IPS DF 6.9 (cell line): Measurements from ENCODE around the gene TIPARP.

Experiments
- DNase-seq: peaks from one replicate; pipeline ENCODE4 v3.0.0-alpha.2; 2013; ENCODE audit warnings: low read depth, low spot score
- H3K27ac ChIP-seq: one replicate; pipeline ENCODE4 v1.5.1; 2013; ENCODE audit warnings: low read length, control low read depth
- H3K27me3 ChIP-seq: 2 replicates; pipeline ENCODE4 v1.6.1; 2013; ENCODE audit warnings: mild to moderate bottlenecking, low read length; ENCODE audit not compliant: control insufficient read depth, insufficient read depth
- H3K36me3 ChIP-seq: 2 replicates; pipeline ENCODE4 v1.6.1; 2013; ENCODE audit warnings: low read length; ENCODE audit not compliant: control insufficient read depth, insufficient read depth
- H3K4me1 ChIP-seq: 2 replicates; pipeline ENCODE4 v1.6.1; 2013; ENCODE audit warnings: low read length; ENCODE audit not compliant: control insufficient read depth, insufficient read depth
- H3K4me3 ChIP-seq: 2 replicates; pipeline ENCODE4 v1.5.1; 2013; ENCODE audit warnings: mild to moderate bottlenecking, low read length
- H3K9me3 ChIP-seq: 2 replicates; pipeline ENCODE4 v1.6.1; 2013; ENCODE audit warnings: low read length, inconsistent platforms; ENCODE audit not compliant: control insufficient read depth, insufficient read depth
- WGBS: extraction: QIAGEN DNeasy Blood & Tissue Kit; methylation state at CpG from one replicate; pipeline ENCODE4 v1.1.7; 2013; ENCODE audit warnings: mixed read lengths, missing lambda C conversion rate; ENCODE audit not compliant: insufficient read length, insufficient coverage; 5-methylcytosine and 5-hydroxymethylcytosine counted together

Gene TIPARP

GRCh38 chr3:156689608-156690007 is 15.2 kb downstream of the TIPARP start:
- DNase-seq = no peak
- Histone ChIP-seq H3K27ac (no peak overlapping the region), H3K4me3 (no peak overlapping the region), H3K4me1 (no peaks in the 10 kb centered on the region; the same call in 1 of the 2 replicates), H3K36me3 (no peaks in the 10 kb centered on the region), H3K9me3 (no peaks in the 10 kb centered on the region), H3K27me3 (no peaks in the 10 kb centered on the region)
- no CpG with 5 or more reads among the region's 1 CpG for whole genome bisulfite sequencing

DNA sequence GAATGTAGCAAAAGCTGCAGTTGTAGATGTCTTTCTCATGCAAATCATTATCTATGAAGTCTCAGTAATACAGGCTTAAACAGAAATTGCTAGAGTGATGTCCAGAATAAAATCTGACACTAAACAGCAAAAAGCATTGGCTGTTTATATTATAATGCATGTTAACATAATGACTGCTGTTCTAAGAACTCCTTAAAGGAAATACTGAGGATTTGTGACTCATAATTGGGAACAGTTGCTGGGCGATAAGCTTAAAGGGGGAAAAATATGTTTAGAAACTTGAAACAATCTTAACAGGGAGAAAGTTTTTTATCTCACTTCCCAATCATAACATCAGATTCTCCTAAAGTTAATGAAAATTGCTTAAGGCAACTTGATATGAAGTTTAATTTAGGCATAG is 17.5 kb downstream of the TIPARP start:
- no peak for DNase-seq
- Histone ChIP-seq H3K4me3 (no peak overlapping the region), H3K36me3 (no peaks in the 10 kb centered on the region), H3K4me1 (no peaks in the 10 kb centered on the region; the same call in 1 of the 2 replicates), H3K27me3 (no peaks in the 10 kb centered on the region), H3K9me3 (no peaks in the 10 kb centered on the region), H3K27ac (no peak overlapping the region)
- no CpG with 5 or more reads among the region's 1 CpG for WGBS

GRCh38 chr3:156693166-156693565 is 18.8 kb downstream of the TIPARP start:
- Histone ChIP-seq H3K9me3 (no peaks in the 10 kb centered on the region), H3K4me1 (no peaks in the 10 kb centered on the region; the same call in 1 of the 2 replicates), H3K27me3 (no peaks in the 10 kb centered on the region), H3K36me3 (no peaks in the 10 kb centered on the region), H3K27ac (no peak overlapping the region), H3K4me3 (no peak overlapping the region)
- no peak for DNase-seq
- WGBS = no CpG with 5 or more reads among the region's 2 CpGs

DNA sequence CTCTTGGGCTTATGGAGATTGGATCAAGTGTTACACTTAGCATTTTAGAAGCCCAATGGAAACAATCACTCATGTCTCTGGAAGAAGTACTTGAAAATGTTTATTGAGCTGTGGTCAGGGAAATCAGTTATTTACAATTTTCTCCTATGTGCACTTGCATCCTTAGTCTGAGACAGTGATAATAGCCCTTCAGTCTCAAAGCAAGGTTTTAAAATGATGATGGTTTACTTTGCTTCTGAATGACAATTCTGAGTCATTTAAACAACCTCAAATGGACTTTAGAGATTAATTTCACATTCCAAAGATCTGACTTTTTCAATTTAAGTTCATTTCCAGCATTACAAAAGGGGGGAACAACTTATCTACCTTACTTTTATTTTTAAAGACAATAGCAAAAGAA is 20.1 kb downstream of the TIPARP start:
- Histone ChIP-seq H3K4me1 (no peaks in the 10 kb centered on the region; the same call in 1 of the 2 replicates), H3K36me3 (no peaks in the 10 kb centered on the region)
- no peak for DNase-seq

DNA sequence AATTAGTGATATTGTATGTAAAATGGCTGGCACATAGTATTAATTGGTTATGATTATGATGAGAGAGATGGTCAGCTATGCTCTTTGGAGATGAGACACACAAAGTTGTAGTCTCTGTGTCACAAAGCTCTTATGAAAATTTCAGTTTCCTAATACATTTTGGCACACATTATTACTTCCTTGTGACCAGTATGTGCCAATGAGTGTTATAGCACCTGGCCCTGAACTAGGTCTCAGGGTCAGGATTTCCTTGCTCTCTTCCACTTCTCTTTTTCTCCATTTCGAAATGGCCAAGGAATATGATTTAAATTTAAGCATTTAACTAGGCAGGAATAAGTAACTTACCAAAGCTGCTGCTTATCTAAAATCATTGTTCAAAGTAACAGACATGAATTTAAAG is 28.0 kb downstream of the TIPARP start:
- Histone ChIP-seq H3K36me3 (0 out of 2 replicates have a peak, but pooled peaks cover 3% of the 10 kb centered on the region), H3K4me1 (no peaks in the 10 kb centered on the region), H3K27ac (no peak overlapping the region), H3K4me3 (no peak overlapping the region), H3K9me3 (no peaks in the 10 kb centered on the region), H3K27me3 (no peaks in the 10 kb centered on the region)
- DNase-seq = no peak
- WGBS = no CpG with 5 or more reads among the region's 1 CpG

More for the DNA sequence above, 20.1 kb downstream of the TIPARP start:
- Histone ChIP-seq H3K4me3 (no peak overlapping the region), H3K9me3 (no peaks in the 10 kb centered on the region), H3K27ac (no peak overlapping the region), H3K27me3 (no peaks in the 10 kb centered on the region)

GRCh38 chr3:156704370-156705036 is 30.1 kb downstream of the TIPARP start:
- H3K27me3 ChIP-seq = no peaks in the 10 kb centered on the region
- no peaks in the 10 kb centered on the region for H3K9me3 ChIP-seq
- no peak for DNase-seq
- no CpG with 5 or more reads among the region's 4 CpGs for WGBS
- no peaks in the 10 kb centered on the region for H3K4me1 ChIP-seq
- H3K4me3 ChIP-seq = no peak overlapping the region
- no peak overlapping the region for H3K27ac ChIP-seq
- 0 out of 2 replicates have a peak, but pooled peaks cover 3% of the 10 kb centered on the region for H3K36me3 ChIP-seq

- no peak for DNase-seq
- H3K36me3 ChIP-seq = 0 out of 2 replicates have a peak, but pooled peaks cover 3% of the 10 kb centered on the region
- no peaks in the 10 kb centered on the region for H3K9me3 ChIP-seq
- WGBS = no CpG with 5 or more reads among the region's 3 CpGs
- H3K4me3 ChIP-seq = no peak overlapping the region
- H3K27me3 ChIP-seq = no peaks in the 10 kb centered on the region
- H3K4me1 ChIP-seq = no peaks in the 10 kb centered on the region
- H3K27ac ChIP-seq = no peak overlapping the region
Observed at GRCh38 chr3:156705761-156706616, 31.6 kb downstream of the TIPARP start.

- Histone ChIP-seq H3K4me3 (no peak overlapping the region), H3K9me3 (no peaks in the 10 kb centered on the region), H3K27ac (no peak overlapping the region), H3K4me1 (no peaks in the 10 kb centered on the region), H3K27me3 (no peaks in the 10 kb centered on the region), H3K36me3 (0 out of 2 replicates have a peak, but pooled peaks cover 3% of the 10 kb centered on the region)
- no peak for DNase-seq
- WGBS = no CpG with 5 or more reads among the region's 7 CpGs
Observed at GRCh38 chr3:156707588-156707987, 33.2 kb downstream of the TIPARP start.

GRCh38 chr3:156710429-156710828 is 36.0 kb downstream of the TIPARP start:
- H3K4me3 ChIP-seq = no peak overlapping the region
- no peaks in the 10 kb centered on the region for H3K36me3 ChIP-seq
- no CpG with 5 or more reads among the region's 1 CpG for WGBS
- H3K27ac ChIP-seq = no peak overlapping the region
- H3K27me3 ChIP-seq = no peaks in the 10 kb centered on the region
- no peaks in the 10 kb centered on the region for H3K4me1 ChIP-seq
- no peak for DNase-seq
- H3K9me3 ChIP-seq = no peaks in the 10 kb centered on the region

DNA sequence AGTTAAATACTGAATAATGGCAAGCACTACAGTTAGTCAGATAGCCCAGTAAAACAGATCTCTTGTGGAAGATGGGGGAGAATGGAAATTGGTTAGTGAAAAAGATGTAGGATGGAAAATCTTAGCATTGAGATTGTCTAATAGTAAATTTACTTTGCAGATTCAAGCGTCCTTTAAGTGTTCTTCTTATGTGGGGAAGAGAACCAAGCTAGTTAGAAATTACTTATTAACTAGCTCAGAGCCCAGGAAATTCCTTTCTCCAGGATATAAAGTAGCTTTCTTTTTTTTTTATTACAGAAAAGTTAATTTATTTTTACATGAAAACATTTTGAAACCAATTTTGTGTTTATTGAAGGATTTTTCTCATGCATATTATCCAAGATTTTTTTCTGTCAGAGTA is 36.7 kb downstream of the TIPARP start:
- no peak for DNase-seq

More for the DNA sequence above, 36.7 kb downstream of the TIPARP start:
- no peaks in the 10 kb centered on the region for H3K27me3 ChIP-seq
- no peaks in the 10 kb centered on the region for H3K4me1 ChIP-seq
- no peak overlapping the region for H3K4me3 ChIP-seq
- H3K9me3 ChIP-seq = no peaks in the 10 kb centered on the region
- no CpG with 5 or more reads among the region's 1 CpG for WGBS
- H3K36me3 ChIP-seq = no peaks in the 10 kb centered on the region
- no peak overlapping the region for H3K27ac ChIP-seq
